ENCODE results near the gene LYPD6B.

Gene LYPD6B

GRCh38 chr2:149042881-149043280 lies 4.4 kb downstream of the LYPD6B start:
- H3K9me3 ChIP-seq (ENCODE audit: control insufficient read depth, insufficient read depth, low read length): no peaks in the 10 kb centered on the region
- peaks cover 20% of the 10 kb centered on the region for H3K27me3 ChIP-seq (ENCODE audit: control insufficient read depth, insufficient read depth, low read length)
- no peak overlapping the region for H3K9ac ChIP-seq (ENCODE audit: low read depth, low read length)
- no peak overlapping the region for H3K27ac ChIP-seq (ENCODE audit: low read depth, low read length)
- H3K4me1 ChIP-seq (ENCODE audit: control insufficient read depth, insufficient read depth, low read length): peaks cover 4% of the 10 kb centered on the region; the same call in 1 of the 2 replicates
- no peak overlapping the region for H3K4me3 ChIP-seq (ENCODE audit: low read depth, low read length)
- no peaks in the 10 kb centered on the region for H3K36me3 ChIP-seq (ENCODE audit: control insufficient read depth, insufficient read depth, low read length)

- Histone ChIP-seq H3K4me3 (ENCODE audit: low read depth, low read length) (no peak overlapping the region), H3K27ac (ENCODE audit: low read depth, low read length) (no peak overlapping the region), H3K4me1 (ENCODE audit: control insufficient read depth, insufficient read depth, low read length) (no peaks in the 10 kb centered on the region), H3K9me3 (ENCODE audit: control insufficient read depth, insufficient read depth, low read length) (no peaks in the 10 kb centered on the region), H3K36me3 (ENCODE audit: control insufficient read depth, insufficient read depth, low read length) (no peaks in the 10 kb centered on the region), H3K27me3 (ENCODE audit: control insufficient read depth, insufficient read depth, low read length) (peaks cover 6% of the 10 kb centered on the region), H3K9ac (ENCODE audit: low read depth, low read length) (no peak overlapping the region)
Observed at GRCh38 chr2:149044500-149044899, 6.0 kb downstream of the LYPD6B start.

GRCh38 chr2:149047118-149047517 lies 8.6 kb downstream of the LYPD6B start:
- Histone ChIP-seq H3K27me3 (ENCODE audit: control insufficient read depth, insufficient read depth, low read length) (no peaks in the 10 kb centered on the region), H3K4me1 (ENCODE audit: control insufficient read depth, insufficient read depth, low read length) (no peaks in the 10 kb centered on the region), H3K9ac (ENCODE audit: low read depth, low read length) (no peak overlapping the region), H3K27ac (ENCODE audit: low read depth, low read length) (no peak overlapping the region), H3K9me3 (ENCODE audit: control insufficient read depth, insufficient read depth, low read length) (no peaks in the 10 kb centered on the region), H3K4me3 (ENCODE audit: low read depth, low read length) (no peak overlapping the region), H3K36me3 (ENCODE audit: control insufficient read depth, insufficient read depth, low read length) (no peaks in the 10 kb centered on the region)

GRCh38 chr2:149049142-149049541 lies 10.6 kb downstream of the LYPD6B start:
- Histone ChIP-seq H3K27ac (ENCODE audit: low read depth, low read length) (no peak overlapping the region), H3K4me1 (ENCODE audit: control insufficient read depth, insufficient read depth, low read length) (no peaks in the 10 kb centered on the region), H3K9ac (ENCODE audit: low read depth, low read length) (no peak overlapping the region)

GRCh38 chr2:149050188-149050587 lies 11.7 kb downstream of the LYPD6B start:
- Histone ChIP-seq H3K36me3 (ENCODE audit: control insufficient read depth, insufficient read depth, low read length) (no peaks in the 10 kb centered on the region), H3K27me3 (ENCODE audit: control insufficient read depth, insufficient read depth, low read length) (no peaks in the 10 kb centered on the region), H3K9ac (ENCODE audit: low read depth, low read length) (no peak overlapping the region), H3K9me3 (ENCODE audit: control insufficient read depth, insufficient read depth, low read length) (no peaks in the 10 kb centered on the region), H3K4me1 (ENCODE audit: control insufficient read depth, insufficient read depth, low read length) (no peaks in the 10 kb centered on the region), H3K4me3 (ENCODE audit: low read depth, low read length) (no peak overlapping the region), H3K27ac (ENCODE audit: low read depth, low read length) (no peak overlapping the region)

More at GRCh38 chr2:149049142-149049541, 10.6 kb downstream of the LYPD6B start:
- Histone ChIP-seq H3K9me3 (ENCODE audit: control insufficient read depth, insufficient read depth, low read length) (no peaks in the 10 kb centered on the region), H3K4me3 (ENCODE audit: low read depth, low read length) (no peak overlapping the region), H3K36me3 (ENCODE audit: control insufficient read depth, insufficient read depth, low read length) (no peaks in the 10 kb centered on the region), H3K27me3 (ENCODE audit: control insufficient read depth, insufficient read depth, low read length) (no peaks in the 10 kb centered on the region)

GRCh38 chr2:149055751-149056150 lies 17.3 kb downstream of the LYPD6B start:
- no peak overlapping the region for H3K27ac ChIP-seq (ENCODE audit: low read depth, low read length)
- no peaks in the 10 kb centered on the region for H3K27me3 ChIP-seq (ENCODE audit: control insufficient read depth, insufficient read depth, low read length)
- H3K9me3 ChIP-seq (ENCODE audit: control insufficient read depth, insufficient read depth, low read length): no peaks in the 10 kb centered on the region
- no peak overlapping the region for H3K9ac ChIP-seq (ENCODE audit: low read depth, low read length)
- no peak overlapping the region for H3K4me3 ChIP-seq (ENCODE audit: low read depth, low read length)
- H3K36me3 ChIP-seq (ENCODE audit: control insufficient read depth, insufficient read depth, low read length): no peaks in the 10 kb centered on the region
- H3K4me1 ChIP-seq (ENCODE audit: control insufficient read depth, insufficient read depth, low read length): no peaks in the 10 kb centered on the region

GRCh38 chr2:149056541-149057255 lies 18.2 kb downstream of the LYPD6B start:
- Histone ChIP-seq H3K9ac (ENCODE audit: low read depth, low read length) (no peak overlapping the region), H3K4me3 (ENCODE audit: low read depth, low read length) (no peak overlapping the region), H3K36me3 (ENCODE audit: control insufficient read depth, insufficient read depth, low read length) (no peaks in the 10 kb centered on the region), H3K27ac (ENCODE audit: low read depth, low read length) (no peak overlapping the region), H3K4me1 (ENCODE audit: control insufficient read depth, insufficient read depth, low read length) (no peaks in the 10 kb centered on the region), H3K27me3 (ENCODE audit: control insufficient read depth, insufficient read depth, low read length) (no peaks in the 10 kb centered on the region), H3K9me3 (ENCODE audit: control insufficient read depth, insufficient read depth, low read length) (no peaks in the 10 kb centered on the region)

- no peak overlapping the region for H3K27ac ChIP-seq (ENCODE audit: low read depth, low read length)
- no peaks in the 10 kb centered on the region for H3K27me3 ChIP-seq (ENCODE audit: control insufficient read depth, insufficient read depth, low read length)
- no peaks in the 10 kb centered on the region for H3K9me3 ChIP-seq (ENCODE audit: control insufficient read depth, insufficient read depth, low read length)
- no peaks in the 10 kb centered on the region for H3K36me3 ChIP-seq (ENCODE audit: control insufficient read depth, insufficient read depth, low read length)
- H3K4me1 ChIP-seq (ENCODE audit: control insufficient read depth, insufficient read depth, low read length): no peaks in the 10 kb centered on the region
- H3K9ac ChIP-seq (ENCODE audit: low read depth, low read length): no peak overlapping the region
- no peak overlapping the region for H3K4me3 ChIP-seq (ENCODE audit: low read depth, low read length)
Observed at GRCh38 chr2:149057401-149057800, 18.9 kb downstream of the LYPD6B start.

- H3K27me3 ChIP-seq (ENCODE audit: control insufficient read depth, insufficient read depth, low read length): no peaks in the 10 kb centered on the region
- 0 out of 2 replicates have a peak, but pooled peaks cover 5% of the 10 kb centered on the region for H3K4me1 ChIP-seq (ENCODE audit: control insufficient read depth, insufficient read depth, low read length)
- no peak overlapping the region for H3K9ac ChIP-seq (ENCODE audit: low read depth, low read length)
- no peak overlapping the region for H3K27ac ChIP-seq (ENCODE audit: low read depth, low read length)
- no peaks in the 10 kb centered on the region for H3K36me3 ChIP-seq (ENCODE audit: control insufficient read depth, insufficient read depth, low read length)
- no peaks in the 10 kb centered on the region for H3K9me3 ChIP-seq (ENCODE audit: control insufficient read depth, insufficient read depth, low read length)
- H3K4me3 ChIP-seq (ENCODE audit: low read depth, low read length): no peak overlapping the region
Observed at GRCh38 chr2:149058936-149059335, 20.4 kb downstream of the LYPD6B start.

GRCh38 chr2:149059822-149060221 lies 21.3 kb downstream of the LYPD6B start:
- Histone ChIP-seq H3K36me3 (ENCODE audit: control insufficient read depth, insufficient read depth, low read length) (no peaks in the 10 kb centered on the region), H3K27ac (ENCODE audit: low read depth, low read length) (no peak overlapping the region), H3K27me3 (ENCODE audit: control insufficient read depth, insufficient read depth, low read length) (no peaks in the 10 kb centered on the region), H3K4me1 (ENCODE audit: control insufficient read depth, insufficient read depth, low read length) (0 out of 2 replicates have a peak, but pooled peaks cover 5% of the 10 kb centered on the region), H3K9me3 (ENCODE audit: control insufficient read depth, insufficient read depth, low read length) (no peaks in the 10 kb centered on the region), H3K4me3 (ENCODE audit: low read depth, low read length) (no peak overlapping the region), H3K9ac (ENCODE audit: low read depth, low read length) (no peak overlapping the region)

- Histone ChIP-seq H3K9me3 (ENCODE audit: control insufficient read depth, insufficient read depth, low read length) (no peaks in the 10 kb centered on the region), H3K36me3 (ENCODE audit: control insufficient read depth, insufficient read depth, low read length) (no peaks in the 10 kb centered on the region), H3K9ac (ENCODE audit: low read depth, low read length) (no peak overlapping the region), H3K27ac (ENCODE audit: low read depth, low read length) (no peak overlapping the region), H3K4me3 (ENCODE audit: low read depth, low read length) (no peak overlapping the region), H3K4me1 (ENCODE audit: control insufficient read depth, insufficient read depth, low read length) (0 out of 2 replicates have a peak, but pooled peaks cover 5% of the 10 kb centered on the region), H3K27me3 (ENCODE audit: control insufficient read depth, insufficient read depth, low read length) (no peaks in the 10 kb centered on the region)
Observed at GRCh38 chr2:149061133-149061745, 22.7 kb downstream of the LYPD6B start.
